WERI-Rb-1 (cell line): ENCODE measurements around the gene CIAO2B.

Source experiments
- DNase-seq: peaks from one replicate; pipeline ENCODE4 v3.0.0-alpha.2; 2020
- H3K27ac ChIP-seq: fragments of 250-450 bp; sonication (Bioruptor Pico); 2 replicates; pipeline ENCODE4 v1.5.1; 2020; ENCODE audit warnings: mild to moderate bottlenecking, moderate library complexity
- H3K27me3 ChIP-seq: fragments of 250-450 bp; sonication (Bioruptor Pico); 2 replicates; pipeline ENCODE4 v1.5.1; 2021; ENCODE audit warnings: mild to moderate bottlenecking, low read depth, moderate library complexity; ENCODE audit not compliant: insufficient read depth, severe bottlenecking
- H3K36me3 ChIP-seq: fragments of 250-450 bp; sonication (Bioruptor Pico); 2 replicates; pipeline ENCODE4 v1.5.1; 2020; ENCODE audit warnings: mild to moderate bottlenecking, moderate library complexity
- H3K4me3 ChIP-seq: 2 replicates; pipeline ENCODE4 v1.5.1; 2011; ENCODE audit warnings: low read depth, mild to moderate bottlenecking, control low read depth, low read length
- H3K9me3 ChIP-seq: fragments of 250-450 bp; sonication (Bioruptor Pico); 2 replicates; pipeline ENCODE4 v1.5.1; 2021; ENCODE audit warnings: mild to moderate bottlenecking, moderate library complexity; ENCODE audit not compliant: severe bottlenecking
- TF ChIP-seq, protein P1 (sequence below): IDR thresholded peaks from 2 replicates; pipeline ENCODE4 v1.5.1; 2011; ENCODE audit warnings: low read depth, mild to moderate bottlenecking, control low read depth, inconsistent platforms, low read length

Gene CIAO2B

DNA sequence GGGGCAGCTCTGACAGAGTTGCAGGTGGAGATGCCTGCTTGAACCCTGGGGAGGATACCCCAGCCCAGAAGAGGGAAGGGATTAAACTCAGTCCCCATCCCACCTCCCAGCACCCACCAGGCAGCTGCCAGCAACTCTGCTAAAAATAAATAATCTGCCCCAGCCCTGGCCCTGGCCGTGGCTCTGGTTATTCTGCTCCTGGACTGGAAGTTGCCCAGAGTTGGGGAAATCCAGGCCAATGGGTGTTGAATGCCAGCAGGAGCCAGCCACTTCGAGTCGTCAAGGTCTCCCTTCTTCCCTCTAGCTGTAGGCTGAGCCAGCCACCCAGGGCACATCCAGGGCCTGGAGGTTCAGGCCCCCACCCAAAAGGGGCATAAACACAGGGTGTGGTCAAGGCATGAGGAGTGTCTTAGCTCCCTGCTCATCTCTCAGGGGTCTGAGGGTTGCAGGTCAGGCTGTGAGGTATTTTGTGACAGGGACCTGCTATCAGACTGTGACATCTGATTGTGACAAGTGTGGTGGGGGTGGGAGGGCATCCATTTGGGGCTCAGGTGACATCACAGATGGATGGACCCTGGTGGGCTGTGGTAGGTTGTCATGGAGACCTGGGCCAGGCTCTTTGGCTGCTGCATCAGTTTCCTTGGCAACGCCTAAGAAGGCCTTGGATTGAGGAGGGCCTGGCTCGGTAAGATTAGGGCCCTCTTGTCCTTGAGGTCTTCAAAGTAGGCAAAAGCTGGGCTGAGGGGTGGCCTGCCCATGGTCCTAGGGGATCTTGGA lies 7.8 kb downstream of the CIAO2B start:
- Histone ChIP-seq H3K4me3 (no peak overlapping the region), H3K9me3 (no peaks in the 10 kb centered on the region), H3K27ac (peak overlapping the region; percentile 78), H3K36me3 (peaks cover 32% of the 10 kb centered on the region), H3K27me3 (no peaks in the 10 kb centered on the region)
- DNase-seq = peak; percentile 50
- TF ChIP-seq, protein P1, sequence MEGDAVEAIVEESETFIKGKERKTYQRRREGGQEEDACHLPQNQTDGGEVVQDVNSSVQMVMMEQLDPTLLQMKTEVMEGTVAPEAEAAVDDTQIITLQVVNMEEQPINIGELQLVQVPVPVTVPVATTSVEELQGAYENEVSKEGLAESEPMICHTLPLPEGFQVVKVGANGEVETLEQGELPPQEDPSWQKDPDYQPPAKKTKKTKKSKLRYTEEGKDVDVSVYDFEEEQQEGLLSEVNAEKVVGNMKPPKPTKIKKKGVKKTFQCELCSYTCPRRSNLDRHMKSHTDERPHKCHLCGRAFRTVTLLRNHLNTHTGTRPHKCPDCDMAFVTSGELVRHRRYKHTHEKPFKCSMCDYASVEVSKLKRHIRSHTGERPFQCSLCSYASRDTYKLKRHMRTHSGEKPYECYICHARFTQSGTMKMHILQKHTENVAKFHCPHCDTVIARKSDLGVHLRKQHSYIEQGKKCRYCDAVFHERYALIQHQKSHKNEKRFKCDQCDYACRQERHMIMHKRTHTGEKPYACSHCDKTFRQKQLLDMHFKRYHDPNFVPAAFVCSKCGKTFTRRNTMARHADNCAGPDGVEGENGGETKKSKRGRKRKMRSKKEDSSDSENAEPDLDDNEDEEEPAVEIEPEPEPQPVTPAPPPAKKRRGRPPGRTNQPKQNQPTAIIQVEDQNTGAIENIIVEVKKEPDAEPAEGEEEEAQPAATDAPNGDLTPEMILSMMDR = no peak

DNA sequence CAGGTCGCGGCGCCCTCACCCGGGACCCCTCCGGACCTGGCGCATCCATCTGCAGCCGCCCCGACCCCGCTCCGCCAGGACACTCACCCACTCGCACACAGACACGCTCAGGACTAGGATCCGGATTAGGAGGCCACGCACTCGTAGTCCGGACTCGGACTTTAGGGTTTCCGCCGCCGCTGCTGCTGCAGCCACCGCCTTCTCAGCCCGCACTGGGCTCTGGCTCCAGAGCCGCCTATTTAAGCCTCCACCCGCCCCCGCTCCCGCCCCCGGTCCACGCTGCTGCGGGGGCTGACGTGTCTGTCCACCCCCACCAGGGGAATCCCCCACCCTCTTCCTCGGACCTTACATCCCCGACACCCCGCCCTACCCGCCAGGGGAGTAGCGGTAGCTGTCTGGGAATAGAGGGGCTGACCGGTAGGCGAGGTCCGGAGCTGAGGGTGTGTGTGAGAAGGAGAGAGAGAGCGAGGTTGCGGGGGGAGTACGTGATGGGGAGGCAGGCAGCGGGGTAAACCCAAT lies 8.8 kb downstream of the CIAO2B start, which contains the start of gene RRAD:
RRAD (minus strand) TSS at position 214 of the 519 bp plus-strand sequence. CDS start 356 bp downstream, outside the sequence.
- Histone ChIP-seq H3K4me3 (peak within 1 kb of the TSS; percentile 71), H3K9me3 (no peaks in the 10 kb centered on the region), H3K36me3 (peaks cover 36% of the 10 kb centered on the region), H3K27ac (peak within 1 kb of the TSS; percentile 78), H3K27me3 (no peaks in the 10 kb centered on the region)
- TF ChIP-seq, protein P1 = no peak
- peak; percentile 69 for DNase-seq

DNA sequence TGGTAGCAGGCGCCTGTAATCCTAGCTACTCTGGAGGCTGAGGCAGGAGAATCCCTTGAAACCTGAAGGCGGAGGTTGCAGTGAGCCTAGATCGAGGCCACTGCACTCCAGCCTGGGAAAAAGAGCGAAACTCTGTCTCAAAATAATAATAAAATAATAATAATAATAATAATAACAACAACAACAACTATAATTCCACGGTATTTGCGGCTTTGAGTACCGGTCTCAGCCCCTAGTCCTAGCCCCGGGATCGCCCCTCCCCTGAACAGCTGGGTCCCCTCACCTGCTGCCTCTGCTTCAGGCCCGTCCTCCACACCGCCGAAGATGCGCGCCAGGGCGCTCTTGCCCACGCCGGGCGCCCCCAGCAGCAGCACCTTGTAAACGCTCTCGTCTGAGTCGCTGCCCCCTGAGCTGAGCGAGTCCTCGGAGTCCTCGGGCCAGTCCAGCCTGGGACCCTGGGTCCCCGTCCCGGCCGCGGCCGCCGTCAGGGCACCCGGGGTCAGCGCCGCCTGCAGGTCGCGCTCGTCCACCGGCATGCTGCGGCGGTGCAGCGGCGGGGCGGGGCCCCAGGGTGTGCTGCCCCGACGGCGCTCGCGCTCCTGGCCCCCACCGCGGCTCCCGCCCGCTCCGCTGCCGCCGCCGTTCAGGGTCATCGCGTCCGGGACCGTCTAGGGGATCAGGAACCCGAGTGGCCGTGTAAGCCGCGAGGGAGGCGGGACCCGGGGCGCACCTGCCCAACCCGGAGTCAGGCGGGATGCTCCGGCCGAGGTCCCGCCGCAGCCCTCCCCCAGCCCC lies 9.5 kb downstream of the CIAO2B start:
- Histone ChIP-seq H3K27ac (peak overlapping the region; percentile 78), H3K9me3 (no peaks in the 10 kb centered on the region), H3K4me3 (peak overlapping the region; percentile 71), H3K36me3 (peaks cover 36% of the 10 kb centered on the region), H3K27me3 (no peaks in the 10 kb centered on the region)
- peak; percentile 67 for DNase-seq
- TF ChIP-seq, protein P1 = peak; percentile 68

DNA sequence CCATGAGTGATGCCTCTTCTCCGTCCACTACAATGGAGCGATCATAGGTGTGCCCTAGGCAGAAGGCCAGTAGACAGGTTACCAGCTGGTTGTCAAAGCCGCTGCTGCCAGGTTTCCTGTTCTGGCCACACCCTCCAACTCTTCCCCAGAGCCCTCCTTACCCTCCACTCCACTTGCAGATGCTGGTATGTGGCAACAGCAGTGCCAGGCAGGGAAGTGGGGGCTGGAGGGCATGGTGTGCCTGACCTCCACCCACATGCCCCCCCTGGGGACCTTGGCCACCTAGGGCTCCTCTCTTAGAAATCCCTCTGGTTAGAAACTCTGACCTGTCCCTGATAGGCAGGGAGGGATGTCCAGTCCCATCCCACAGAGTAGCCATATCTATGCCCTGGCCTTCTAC lies 10.3 kb downstream of the CIAO2B start:
- Histone ChIP-seq H3K27me3 (no peaks in the 10 kb centered on the region), H3K9me3 (no peaks in the 10 kb centered on the region), H3K36me3 (peaks cover 36% of the 10 kb centered on the region), H3K27ac (peak overlapping the region; percentile 78; the same call in 1 of the 2 replicates), H3K4me3 (peak overlapping the region; percentile 71)
- no peak for DNase-seq
- TF ChIP-seq, protein P1 = no peak

DNA sequence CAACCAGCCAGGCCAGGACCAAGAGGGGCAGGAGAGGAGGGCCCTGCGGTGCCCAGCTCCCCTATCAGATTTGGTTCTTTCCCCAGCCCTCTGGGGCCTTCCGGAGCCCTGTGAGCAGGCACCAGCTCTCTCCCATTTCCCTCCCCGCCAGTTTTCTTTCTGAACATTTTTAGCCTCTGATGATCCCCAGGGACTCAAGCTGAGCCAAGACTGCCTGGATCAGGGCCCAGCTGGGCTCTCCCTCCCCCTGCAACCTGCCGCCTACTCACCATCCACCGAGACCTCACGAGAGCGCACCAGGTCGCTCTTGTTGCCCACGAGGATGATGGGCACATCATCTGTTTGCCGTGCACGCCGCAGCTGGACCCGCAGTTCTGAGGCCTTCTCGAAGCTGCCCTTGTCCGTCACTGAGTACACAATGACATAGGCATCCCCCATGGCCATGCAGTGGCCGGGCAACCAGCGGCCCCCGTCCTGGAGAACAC lies 10.9 kb downstream of the CIAO2B start:
- H3K27me3 ChIP-seq = no peaks in the 10 kb centered on the region
- DNase-seq = peak; percentile 60
- H3K9me3 ChIP-seq = no peaks in the 10 kb centered on the region
- peaks cover 36% of the 10 kb centered on the region for H3K36me3 ChIP-seq
- peak overlapping the region; percentile 24 for H3K4me3 ChIP-seq
- TF ChIP-seq, protein P1 = no peak
- peak overlapping the region; percentile 78 for H3K27ac ChIP-seq
